AG09309 (cell line): ENCODE data around the gene IL12RB1.

Source experiments
- DNase-seq: peaks from one replicate; pipeline ENCODE4 v3.0.0-alpha.2; 2010; ENCODE audit warnings: low read depth
- H3K4me3 ChIP-seq: 2 replicates; pipeline ENCODE4 v1.5.1; 2011; ENCODE audit warnings: mild to moderate bottlenecking, low read depth, low read length, moderate library complexity; ENCODE audit not compliant: control insufficient read depth
- CTCF ChIP-seq: IDR thresholded peaks from 2 replicates; pipeline ENCODE4 v1.5.1; 2011; ENCODE audit warnings: mild to moderate bottlenecking, low read depth, low read length, inconsistent platforms; ENCODE audit not compliant: insufficient read depth, control insufficient read depth; ENCODE audit errors: missing control alignments

The IL12RB1 gene

GRCh38 chr19:18013210-18014111 lies 73.3 kb downstream of the IL12RB1 start:
- no peak overlapping the region for H3K4me3 ChIP-seq
- DNase-seq = no peak

GRCh38 chr19:18010149-18010548 lies 76.6 kb downstream of the IL12RB1 start:
- TF ChIP-seq CTCF = no peak
- no peak overlapping the region for H3K4me3 ChIP-seq
- no peak for DNase-seq

More at GRCh38 chr19:18013210-18014111, 73.3 kb downstream of the IL12RB1 start:
- TF ChIP-seq CTCF = no peak

GRCh38 chr19:18009412-18010066 lies 77.2 kb downstream of the IL12RB1 start:
- TF ChIP-seq CTCF = no peak
- no peak for DNase-seq
- no peak overlapping the region for H3K4me3 ChIP-seq
